H9 (cell line): ENCODE results near the gene STK17B. TPM values are rescaled to one million over a fixed set of nuclear protein-coding genes. Genes with fewer than 3 reads are reported as not detected.

Experiments
- DNase-seq: peaks from one replicate; pipeline ENCODE4 v3.0.0-alpha.2; 2017
- H2AFZ ChIP-seq: one replicate; pipeline ENCODE4 v1.6.1; 2013; ENCODE audit warnings: mild to moderate bottlenecking, low read length, control low read depth, moderate library complexity
- H2AK5ac ChIP-seq: 2 replicates; pipeline ENCODE4 v1.6.1; 2013; ENCODE audit warnings: low read length, control low read depth, mixed read lengths; ENCODE audit not compliant: insufficient read length
- H2BK120ac ChIP-seq: one replicate; pipeline ENCODE4 v1.6.1; 2013; ENCODE audit warnings: low read depth, mild to moderate bottlenecking, low read length, control low read depth, inconsistent platforms; ENCODE audit not compliant: poor library complexity, severe bottlenecking
- H2BK12ac ChIP-seq: 2 replicates; pipeline ENCODE4 v1.6.1; 2013; ENCODE audit warnings: low read length, control low read depth, mixed read lengths, low read depth; ENCODE audit not compliant: insufficient read length
- H2BK15ac ChIP-seq: 2 replicates; pipeline ENCODE4 v1.6.1; 2013; ENCODE audit warnings: low read depth, low read length, control low read depth
- H2BK20ac ChIP-seq: one replicate; pipeline ENCODE4 v1.6.1; 2013; ENCODE audit warnings: low read depth, mild to moderate bottlenecking, low read length, control low read depth, inconsistent platforms; ENCODE audit not compliant: poor library complexity, severe bottlenecking
- H2BK5ac ChIP-seq: 2 replicates; pipeline ENCODE4 v1.6.1; 2013; ENCODE audit warnings: low read length, control low read depth, mixed read lengths; ENCODE audit not compliant: insufficient read length
- H3K14ac ChIP-seq: 2 replicates; pipeline ENCODE4 v1.6.1; 2013; ENCODE audit warnings: low read length, control low read depth; ENCODE audit not compliant: insufficient read depth
- H3K18ac ChIP-seq: 2 replicates; pipeline ENCODE4 v1.6.1; 2013; ENCODE audit warnings: low read depth, mild to moderate bottlenecking, mixed read lengths, low read length, control low read depth; ENCODE audit not compliant: insufficient read length
- H3K23ac ChIP-seq: 2 replicates; pipeline ENCODE4 v1.6.1; 2013; ENCODE audit warnings: low read length, control low read depth, mixed read lengths, low read depth; ENCODE audit not compliant: insufficient read length
- H3K23me2 ChIP-seq: 2 replicates; pipeline ENCODE4 v1.6.1; 2013; ENCODE audit warnings: low read depth, mild to moderate bottlenecking, mixed read lengths, low read length, control low read depth; ENCODE audit not compliant: insufficient read length, poor library complexity, severe bottlenecking
- H3K27ac ChIP-seq: 2 replicates; pipeline ENCODE4 v1.5.1; 2013; ENCODE audit warnings: low read length, control low read depth, mixed read lengths, low read depth; ENCODE audit not compliant: insufficient read length
- H3K27me3 ChIP-seq: 2 replicates; pipeline ENCODE4 v1.6.1; 2013; ENCODE audit warnings: low read length, control low read depth, inconsistent platforms; ENCODE audit not compliant: insufficient read depth
- H3K4ac ChIP-seq: 2 replicates; pipeline ENCODE4 v1.6.1; 2013; ENCODE audit warnings: low read depth, mild to moderate bottlenecking, control low read depth, inconsistent platforms, low read length, moderate library complexity
- H3K4me1 ChIP-seq: 2 replicates; pipeline ENCODE4 v1.6.1; 2013; ENCODE audit warnings: low read length, control low read depth, inconsistent platforms; ENCODE audit not compliant: insufficient read depth
- H3K4me2 ChIP-seq: 2 replicates; pipeline ENCODE4 v1.6.1; 2013; ENCODE audit warnings: low read length, control low read depth, mixed read lengths; ENCODE audit not compliant: insufficient read length, insufficient read depth
- H3K56ac ChIP-seq: 2 replicates; pipeline ENCODE4 v1.6.1; 2013; ENCODE audit warnings: low read depth, mild to moderate bottlenecking, mixed read lengths, low read length, control low read depth; ENCODE audit not compliant: insufficient read length
- H3K79me1 ChIP-seq: 2 replicates; pipeline ENCODE4 v1.6.1; 2013; ENCODE audit warnings: low read depth, mild to moderate bottlenecking, moderate library complexity, low read length, control low read depth, inconsistent platforms; ENCODE audit not compliant: insufficient read depth, poor library complexity, severe bottlenecking
- H3K79me2 ChIP-seq: 2 replicates; pipeline ENCODE4 v1.6.1; 2013; ENCODE audit warnings: low read length, control low read depth, inconsistent platforms; ENCODE audit not compliant: insufficient read depth
- H3K9ac ChIP-seq: 2 replicates; pipeline ENCODE4 v1.6.1; 2013; ENCODE audit warnings: low read length, control low read depth, mixed read lengths; ENCODE audit not compliant: insufficient read length; ENCODE audit errors: extremely low read depth
- H3K9me3 ChIP-seq: one replicate; pipeline ENCODE4 v1.6.1; 2013; ENCODE audit warnings: low read depth, low read length, inconsistent platforms; ENCODE audit not compliant: control insufficient read depth
- H3T11ph ChIP-seq: one replicate; pipeline ENCODE4 v1.6.1; 2013; ENCODE audit warnings: mild to moderate bottlenecking, low read length, control low read depth, inconsistent platforms
- H4K20me1 ChIP-seq: one replicate; pipeline ENCODE4 v1.6.1; 2013; ENCODE audit not compliant: control insufficient read depth, insufficient read length, insufficient read depth
- H4K5ac ChIP-seq: 2 replicates; pipeline ENCODE4 v1.6.1; 2013; ENCODE audit warnings: low read depth, mild to moderate bottlenecking, mixed read lengths, low read length, control low read depth; ENCODE audit not compliant: insufficient read length
- H4K8ac ChIP-seq: replicated peaks from 2 replicates; pipeline ENCODE4 v1.6.1; 2013; ENCODE audit warnings: low read length, control low read depth, mixed read lengths, low read depth; ENCODE audit not compliant: insufficient read length
- H4K91ac ChIP-seq: 2 replicates; pipeline ENCODE4 v1.6.1; 2013; ENCODE audit warnings: low read depth, mild to moderate bottlenecking, moderate library complexity, mixed read lengths, low read length, control low read depth; ENCODE audit not compliant: insufficient read length
- H3K27ac Mint-ChIP-seq, 3 experiments: 2 replicates in 2 of 3; 3 replicates in 1 of 3; pipeline ENCODE4 v1.8.0; 2020 to 2021; ENCODE audit warnings: mixed read lengths in 3 of 3, mild to moderate bottlenecking in 1 of 3, moderate library complexity in 1 of 3
- H3K27me3 Mint-ChIP-seq: 2 replicates; pipeline ENCODE4 v1.8.0; 2021; ENCODE audit warnings: low read depth, mild to moderate bottlenecking, moderate library complexity, mixed read lengths
- H3K36me3 Mint-ChIP-seq, 3 experiments: 2 replicates in 2 of 3; 3 replicates in 1 of 3; pipeline ENCODE4 v1.8.0; 2020 to 2021; ENCODE audit warnings: low read depth in 3 of 3, mixed read lengths in 3 of 3; ENCODE audit not compliant: insufficient read depth in 1 of 3
- H3K4me1 Mint-ChIP-seq, 2 experiments: 2 replicates each; pipeline ENCODE4 v1.8.0; 2020; ENCODE audit warnings: mixed read lengths in 2 of 2
- H3K4me3 Mint-ChIP-seq, 2 experiments: 2 replicates in 1 of 2; 3 replicates in 1 of 2; pipeline ENCODE4 v1.8.0; 2020 to 2021; ENCODE audit warnings: mild to moderate bottlenecking in 2 of 2, mixed read lengths in 2 of 2, moderate library complexity in 1 of 2
- H3K9me3 Mint-ChIP-seq, 2 experiments: 2 replicates in 1 of 2; 3 replicates in 1 of 2; pipeline ENCODE4 v1.8.0; 2020; ENCODE audit warnings: mild to moderate bottlenecking in 2 of 2, mixed read lengths in 2 of 2, moderate library complexity in 1 of 2
- WGBS: extraction: QIAGEN DNeasy Blood & Tissue Kit; methylation state at CpG from one replicate; pipeline ENCODE4 v1.1.7; 2013; ENCODE audit warnings: missing lambda C conversion rate, low lambda C conversion rate, mixed read lengths; ENCODE audit not compliant: insufficient read length; ENCODE audit errors: extremely low coverage; 5-methylcytosine and 5-hydroxymethylcytosine counted together
- total RNA-seq: library from RNA; stranded (reverse); gene quantifications from 2 replicates; pipeline ENCODE4 v1.2.1, GENCODE V29; 2021
- TF ChIP-seq, protein P1 (sequence below): fragments of 200-600 bp; sonication (generic); conservative IDR thresholded peaks from 3 replicates; pipeline ENCODE4 v1.8.0; 2021; ENCODE audit warnings: antibody characterized with exemption, mild to moderate bottlenecking

Gene STK17B
- total RNA-seq, 1 experiment from 2014 or later: 6.1 TPM

DNA sequence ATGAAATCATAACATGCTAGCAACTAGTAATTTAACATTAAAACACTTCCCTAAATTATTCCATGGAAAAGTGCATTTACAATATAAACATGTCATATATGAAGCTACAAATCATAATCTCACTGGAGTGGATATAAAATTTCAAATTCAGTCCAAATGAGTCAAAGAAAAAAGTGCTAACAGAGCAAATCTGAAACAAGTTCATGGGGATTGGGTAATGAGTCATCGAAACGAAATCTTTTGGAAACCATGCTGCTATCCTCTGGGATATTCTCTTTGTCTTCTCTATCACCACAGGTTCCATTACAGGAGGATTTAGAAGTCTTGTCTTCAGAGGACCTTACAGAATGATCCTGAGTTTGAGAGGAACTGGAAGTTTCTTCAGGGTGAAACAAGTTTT, 34.1 kb downstream of the STK17B start:
- Mint-ChIP-seq H3K4me1 (peaks cover 17 to 32% of the 10 kb centered on the region in 2 experiments), H3K4me3 (no peak overlapping the region), H3K36me3 (peaks cover 22 to 63% (median 37%) of the 10 kb centered on the region in 3 experiments), H3K9me3 (peaks cover 14 to 18% of the 10 kb centered on the region in 2 experiments), H3K27ac (peak overlapping the region in 2 of 3 experiments; percentile 59 to 83; a peak in 3 of 7 replicates), H3K27me3 (no peaks in the 10 kb centered on the region; the same call in 1 of the 2 replicates)
- H4K8ac ChIP-seq: no peak overlapping the region
- H2BK12ac ChIP-seq: no peak overlapping the region
- no peaks in the 10 kb centered on the region for H3K79me1 ChIP-seq
- H2AK5ac ChIP-seq: no peak overlapping the region
- H3K56ac ChIP-seq: no peak overlapping the region
- no peak overlapping the region for H3K4ac ChIP-seq
- H2BK120ac ChIP-seq: no peak overlapping the region
- no peak overlapping the region for H2BK20ac ChIP-seq
- no peak overlapping the region for H3T11ph ChIP-seq
- no peaks in the 10 kb centered on the region for H3K4me1 ChIP-seq
- no peak overlapping the region for H2BK15ac ChIP-seq
- H4K5ac ChIP-seq: no peak overlapping the region
- H3K4me2 ChIP-seq: no peak overlapping the region
- no peaks in the 10 kb centered on the region for H3K79me2 ChIP-seq
- H4K20me1 ChIP-seq: no peaks in the 10 kb centered on the region
- peaks cover 11% of the 10 kb centered on the region for H3K9me3 ChIP-seq
- H3K14ac ChIP-seq: no peak overlapping the region
- no peaks in the 10 kb centered on the region for H3K23me2 ChIP-seq
- no CpG with 5 or more reads among the region's 2 CpGs for WGBS
- no peak overlapping the region for H2BK5ac ChIP-seq
- no peak overlapping the region for H3K18ac ChIP-seq
- no peak overlapping the region for H3K23ac ChIP-seq
- peak overlapping the region; percentile 23 for H3K9ac ChIP-seq
- TF ChIP-seq, protein P1, sequence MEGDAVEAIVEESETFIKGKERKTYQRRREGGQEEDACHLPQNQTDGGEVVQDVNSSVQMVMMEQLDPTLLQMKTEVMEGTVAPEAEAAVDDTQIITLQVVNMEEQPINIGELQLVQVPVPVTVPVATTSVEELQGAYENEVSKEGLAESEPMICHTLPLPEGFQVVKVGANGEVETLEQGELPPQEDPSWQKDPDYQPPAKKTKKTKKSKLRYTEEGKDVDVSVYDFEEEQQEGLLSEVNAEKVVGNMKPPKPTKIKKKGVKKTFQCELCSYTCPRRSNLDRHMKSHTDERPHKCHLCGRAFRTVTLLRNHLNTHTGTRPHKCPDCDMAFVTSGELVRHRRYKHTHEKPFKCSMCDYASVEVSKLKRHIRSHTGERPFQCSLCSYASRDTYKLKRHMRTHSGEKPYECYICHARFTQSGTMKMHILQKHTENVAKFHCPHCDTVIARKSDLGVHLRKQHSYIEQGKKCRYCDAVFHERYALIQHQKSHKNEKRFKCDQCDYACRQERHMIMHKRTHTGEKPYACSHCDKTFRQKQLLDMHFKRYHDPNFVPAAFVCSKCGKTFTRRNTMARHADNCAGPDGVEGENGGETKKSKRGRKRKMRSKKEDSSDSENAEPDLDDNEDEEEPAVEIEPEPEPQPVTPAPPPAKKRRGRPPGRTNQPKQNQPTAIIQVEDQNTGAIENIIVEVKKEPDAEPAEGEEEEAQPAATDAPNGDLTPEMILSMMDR: no peak
- H3K27me3 ChIP-seq: no peaks in the 10 kb centered on the region
- H3K27ac ChIP-seq: no peak overlapping the region
- no peak for DNase-seq
- no peak overlapping the region for H4K91ac ChIP-seq
- H2AFZ ChIP-seq: no peak overlapping the region
